Parathyroid adenoma (tissue), 2 donors: ENCODE data around the gene FIBP.

Experiments used
- H2AFZ ChIP-seq: fragments of 300-600 bp; sonication (generic); one replicate; pipeline ENCODE4 v1.7.0; 2017; ENCODE audit warnings: antibody characterized with exemption, mild to moderate bottlenecking
- H3K27ac ChIP-seq: fragments of 300-600 bp; sonication (generic); one replicate; pipeline ENCODE4 v1.7.0; 2017
- H3K27me3 ChIP-seq: fragments of 300-600 bp; sonication (generic); one replicate; pipeline ENCODE4 v1.7.0; 2017; ENCODE audit warnings: low read length; ENCODE audit not compliant: control insufficient read depth, insufficient read depth
- H3K36me3 ChIP-seq: fragments of 300-600 bp; sonication (generic); one replicate; pipeline ENCODE4 v1.7.0; 2017; ENCODE audit warnings: low read length; ENCODE audit not compliant: control insufficient read depth, insufficient read depth
- H3K4me1 ChIP-seq: fragments of 300-600 bp; sonication (generic); one replicate; pipeline ENCODE4 v1.7.0; 2017; ENCODE audit warnings: control low read depth
- H3K4me2 ChIP-seq: fragments of 300-600 bp; sonication (generic); one replicate; pipeline ENCODE4 v1.7.0; 2017; ENCODE audit warnings: low read length
- H3K4me3 ChIP-seq: fragments of 300-600 bp; sonication (generic); one replicate; pipeline ENCODE4 v1.7.0; 2017; ENCODE audit warnings: low read depth, low read length
- H3K79me2 ChIP-seq: fragments of 300-600 bp; sonication (generic); one replicate; pipeline ENCODE4 v1.7.0; 2017; ENCODE audit warnings: control low read depth
- H3K9ac ChIP-seq: fragments of 300-600 bp; sonication (generic); one replicate; pipeline ENCODE4 v1.7.0; 2017; ENCODE audit warnings: mild to moderate bottlenecking
- H3K9me3 ChIP-seq: fragments of 300-600 bp; sonication (generic); one replicate; pipeline ENCODE4 v1.7.0; 2017; ENCODE audit warnings: low read length; ENCODE audit not compliant: control insufficient read depth
- TF ChIP-seq, protein P1 (sequence below): fragments of 300-600 bp; sonication (generic); IDR thresholded peaks from one replicate; pipeline ENCODE4 v1.7.0; 2017; ENCODE audit warnings: antibody characterized with exemption, mild to moderate bottlenecking
- donor health status: primary hyperparathyroidism.

The FIBP gene

DNA sequence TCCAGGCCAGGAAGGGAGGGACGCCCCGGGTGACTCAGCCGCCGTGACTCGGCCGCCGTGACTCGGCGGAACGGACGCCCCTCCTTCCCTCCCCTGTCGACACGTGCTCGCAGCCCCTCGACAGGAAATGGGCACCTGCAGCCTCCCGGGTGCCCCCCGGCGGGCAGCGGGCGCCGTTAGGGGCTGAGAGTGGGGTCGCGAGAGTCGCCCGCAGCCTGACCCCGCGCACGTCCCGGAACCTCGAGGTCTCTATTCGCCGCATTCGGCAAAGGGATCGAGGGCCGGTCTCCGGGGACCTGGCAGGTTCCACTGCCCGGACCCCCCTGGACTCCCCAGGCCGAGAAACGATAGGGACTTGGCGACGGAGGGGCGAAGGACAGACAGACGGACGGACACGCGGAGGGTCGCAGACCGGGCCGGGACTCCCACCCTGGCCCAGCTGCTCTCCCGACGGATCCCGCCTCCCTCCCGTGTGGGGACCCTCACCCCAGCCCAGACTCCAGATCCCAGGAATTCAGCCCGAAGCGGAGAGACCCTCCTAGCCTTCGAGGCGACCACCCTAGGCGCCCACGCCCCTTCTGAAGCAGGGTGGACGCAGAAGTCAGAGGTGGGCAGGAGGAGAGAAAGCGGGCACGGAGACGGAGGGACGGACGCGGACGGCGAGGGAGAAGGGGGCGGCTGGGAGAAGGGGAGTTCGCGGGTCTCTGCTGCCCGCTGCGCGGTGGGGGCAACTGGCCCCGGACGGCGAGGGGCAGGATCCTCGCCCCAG lies 11.3 kb upstream of the FIBP start:
- Histone ChIP-seq H3K79me2 (no peaks in the 10 kb centered on the region), H3K9me3 (no peaks in the 10 kb centered on the region), H3K27ac (no peak overlapping the region), H3K4me2 (peak overlapping the region; percentile 74), H3K27me3 (no peaks in the 10 kb centered on the region), H2AFZ (peak overlapping the region; percentile 58), H3K4me3 (peak overlapping the region; percentile 31), H3K36me3 (no peaks in the 10 kb centered on the region), H3K9ac (no peak overlapping the region), H3K4me1 (no peaks in the 10 kb centered on the region)
- TF ChIP-seq, protein P1, sequence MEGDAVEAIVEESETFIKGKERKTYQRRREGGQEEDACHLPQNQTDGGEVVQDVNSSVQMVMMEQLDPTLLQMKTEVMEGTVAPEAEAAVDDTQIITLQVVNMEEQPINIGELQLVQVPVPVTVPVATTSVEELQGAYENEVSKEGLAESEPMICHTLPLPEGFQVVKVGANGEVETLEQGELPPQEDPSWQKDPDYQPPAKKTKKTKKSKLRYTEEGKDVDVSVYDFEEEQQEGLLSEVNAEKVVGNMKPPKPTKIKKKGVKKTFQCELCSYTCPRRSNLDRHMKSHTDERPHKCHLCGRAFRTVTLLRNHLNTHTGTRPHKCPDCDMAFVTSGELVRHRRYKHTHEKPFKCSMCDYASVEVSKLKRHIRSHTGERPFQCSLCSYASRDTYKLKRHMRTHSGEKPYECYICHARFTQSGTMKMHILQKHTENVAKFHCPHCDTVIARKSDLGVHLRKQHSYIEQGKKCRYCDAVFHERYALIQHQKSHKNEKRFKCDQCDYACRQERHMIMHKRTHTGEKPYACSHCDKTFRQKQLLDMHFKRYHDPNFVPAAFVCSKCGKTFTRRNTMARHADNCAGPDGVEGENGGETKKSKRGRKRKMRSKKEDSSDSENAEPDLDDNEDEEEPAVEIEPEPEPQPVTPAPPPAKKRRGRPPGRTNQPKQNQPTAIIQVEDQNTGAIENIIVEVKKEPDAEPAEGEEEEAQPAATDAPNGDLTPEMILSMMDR, result no peak

DNA sequence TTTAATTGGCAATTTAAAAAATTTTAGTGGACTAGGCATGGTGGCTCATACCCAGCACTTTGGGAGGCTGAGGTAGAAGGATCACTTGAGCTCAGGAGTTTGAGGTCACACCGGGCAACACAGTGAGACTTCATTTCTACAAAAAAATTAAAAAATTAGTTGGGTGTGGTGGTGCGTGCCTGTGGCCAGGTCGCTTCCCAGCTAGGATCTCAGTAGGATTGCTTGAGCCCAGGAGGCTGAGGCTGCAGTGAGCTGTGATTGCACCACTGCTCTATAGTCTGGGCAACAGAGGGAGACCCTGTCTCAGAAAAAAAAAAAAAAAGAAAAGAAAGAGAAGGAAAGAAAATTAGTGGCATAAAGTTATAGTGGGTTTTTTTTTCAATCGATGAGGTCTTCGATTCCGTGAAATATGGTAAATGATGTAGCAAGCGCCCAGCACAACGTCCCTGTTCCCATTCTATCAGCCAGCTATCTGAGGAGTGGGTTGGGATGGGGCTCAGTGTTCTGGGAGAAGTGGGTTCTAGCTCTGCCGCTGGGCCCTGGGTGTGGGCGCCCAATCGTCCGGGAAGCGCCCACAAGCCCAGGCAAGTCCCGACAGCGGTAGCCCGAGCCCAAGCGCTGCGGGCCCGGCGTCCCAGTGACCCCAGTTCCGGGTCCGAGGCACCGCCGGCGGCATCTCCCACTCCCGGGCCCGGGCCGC lies 10.5 kb upstream of the FIBP start:
- no peak overlapping the region for H3K4me3 ChIP-seq
- no peak overlapping the region for H3K9ac ChIP-seq
- H3K27me3 ChIP-seq, result no peaks in the 10 kb centered on the region
- no peak overlapping the region for H3K27ac ChIP-seq
- H3K4me2 ChIP-seq, result no peak overlapping the region
- H3K9me3 ChIP-seq, result no peaks in the 10 kb centered on the region
- no peaks in the 10 kb centered on the region for H3K4me1 ChIP-seq
- peak overlapping the region; percentile 58 for H2AFZ ChIP-seq
- H3K36me3 ChIP-seq, result no peaks in the 10 kb centered on the region
- TF ChIP-seq, protein P1, result no peak
- no peaks in the 10 kb centered on the region for H3K79me2 ChIP-seq

GRCh38 chr11:65897020-65897471 lies 8.8 kb upstream of the FIBP start:
- Histone ChIP-seq H2AFZ (no peak overlapping the region), H3K4me2 (no peak overlapping the region), H3K27ac (no peak overlapping the region), H3K9ac (no peak overlapping the region), H3K36me3 (no peaks in the 10 kb centered on the region), H3K79me2 (no peaks in the 10 kb centered on the region), H3K9me3 (no peaks in the 10 kb centered on the region), H3K27me3 (no peaks in the 10 kb centered on the region), H3K4me1 (no peaks in the 10 kb centered on the region), H3K4me3 (no peak overlapping the region)
- TF ChIP-seq, protein P1, result no peak

DNA sequence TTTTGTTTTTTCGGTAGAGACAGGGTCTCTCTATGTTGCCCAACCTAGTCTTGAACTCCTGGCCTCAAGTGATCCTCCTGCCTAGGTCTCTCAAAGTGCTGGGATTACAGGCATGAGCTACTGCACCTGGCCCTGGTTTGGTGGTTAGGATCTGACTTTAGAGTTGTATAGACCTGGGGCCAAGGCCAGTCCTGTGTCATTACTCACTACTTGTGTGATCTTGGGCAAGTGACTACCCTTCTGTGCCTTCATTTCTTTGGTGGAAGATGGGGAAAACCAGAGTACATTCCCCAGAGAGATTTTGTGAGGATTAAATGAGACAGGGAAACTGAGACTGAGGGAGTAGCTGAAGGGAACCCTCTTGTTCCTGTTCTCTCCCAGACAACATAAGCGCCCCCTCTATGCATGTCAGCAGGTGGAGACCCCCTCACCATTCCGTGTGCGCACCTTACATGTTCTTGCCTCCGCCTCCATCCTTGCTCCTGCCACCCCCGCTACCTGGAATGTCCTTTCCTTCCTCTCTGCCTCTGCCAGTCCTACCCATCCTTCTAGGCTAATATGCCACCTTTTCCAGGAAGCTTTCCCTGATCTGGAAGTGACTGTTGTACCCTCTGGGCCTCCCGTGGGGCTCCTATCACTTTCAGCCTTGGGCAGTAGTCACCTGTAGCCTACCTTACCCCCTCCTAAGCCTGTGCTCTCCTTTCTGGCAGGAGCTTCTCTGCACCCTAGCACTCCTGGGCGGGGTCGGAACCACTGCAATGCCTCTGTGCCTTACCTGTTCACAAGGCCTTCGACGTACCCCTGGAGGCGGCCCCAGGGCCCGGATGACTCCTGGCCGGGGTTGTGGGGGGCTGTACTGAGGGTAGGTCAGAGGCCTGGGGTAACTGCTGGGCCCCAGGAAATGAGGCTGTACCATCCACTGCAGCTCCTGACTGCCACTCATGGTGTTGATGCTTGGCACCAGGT lies 8.0 kb upstream of the FIBP start:
- Histone ChIP-seq H3K4me3 (no peak overlapping the region), H3K27ac (no peak overlapping the region), H3K4me1 (no peaks in the 10 kb centered on the region), H2AFZ (no peak overlapping the region), H3K4me2 (no peak overlapping the region), H3K9ac (no peak overlapping the region), H3K36me3 (no peaks in the 10 kb centered on the region), H3K9me3 (no peaks in the 10 kb centered on the region), H3K27me3 (no peaks in the 10 kb centered on the region), H3K79me2 (no peaks in the 10 kb centered on the region)
- TF ChIP-seq, protein P1, result no peak
